ENCODE results near the gene HSD11B1.

GRCh38 chr1:209727286-209727685 lies 22.6 kb downstream of the HSD11B1 start:
- TF ChIP-seq CTCF (conservative IDR thresholded peaks at IDR 0.05; ENCODE audit: low read length) (no peak), EZH2phosphoT487 (IDR thresholded peaks at IDR 0.05; ENCODE audit: borderline replicate concordance) (no peak)

All from Loucy (cell line).